RWPE2 (cell line): ENCODE data around the gene MC1R.

Experiments used
- ATAC-seq: fragments of 200-7000 bp; cut with Tn5 transposase; 3 replicates; pipeline ENCODE4 v1.9.1; 2021; ENCODE audit warnings: low read depth
- DNase-seq: peaks from one replicate; pipeline ENCODE4 v3.0.0-alpha.2; 2020; ENCODE audit warnings: low spot score
- H3K27ac ChIP-seq: fragments of 450-650 bp; 2 replicates; pipeline ENCODE4 v1.5.1; 2017; ENCODE audit warnings: mild to moderate bottlenecking; ENCODE audit not compliant: poor library complexity, severe bottlenecking
- H3K27me3 ChIP-seq: fragments of 250-450 bp; sonication (Bioruptor Pico); 2 replicates; pipeline ENCODE4 v1.5.1; 2021; ENCODE audit warnings: mild to moderate bottlenecking, moderate library complexity; ENCODE audit not compliant: insufficient read depth, poor library complexity, severe bottlenecking
- H3K36me3 ChIP-seq: fragments of 250-450 bp; sonication (Bioruptor Pico); 2 replicates; pipeline ENCODE4 v1.5.1; 2020; ENCODE audit warnings: low read depth, mild to moderate bottlenecking, moderate library complexity
- H3K4me1 ChIP-seq: fragments of 250-450 bp; sonication (Bioruptor Pico); 2 replicates; pipeline ENCODE4 v1.5.1; 2021; ENCODE audit warnings: mild to moderate bottlenecking, moderate library complexity; ENCODE audit not compliant: insufficient read depth, poor library complexity, severe bottlenecking
- H3K4me3 ChIP-seq: fragments of 250-450 bp; sonication (Bioruptor Pico); 2 replicates; pipeline ENCODE4 v1.5.1; 2021; ENCODE audit warnings: mild to moderate bottlenecking, moderate library complexity; ENCODE audit not compliant: severe bottlenecking
- H3K9me3 ChIP-seq: fragments of 250-450 bp; sonication (Bioruptor Pico); 2 replicates; pipeline ENCODE4 v1.5.1; 2021; ENCODE audit warnings: mild to moderate bottlenecking, moderate library complexity; ENCODE audit not compliant: severe bottlenecking
- TF ChIP-seq, protein P1 (sequence below): fragments of 450-650 bp; IDR thresholded peaks from one replicate; pipeline ENCODE4 v1.5.1; 2017; ENCODE audit warnings: mild to moderate bottlenecking, moderate library complexity; ENCODE audit not compliant: poor library complexity, severe bottlenecking

Gene MC1R

DNA sequence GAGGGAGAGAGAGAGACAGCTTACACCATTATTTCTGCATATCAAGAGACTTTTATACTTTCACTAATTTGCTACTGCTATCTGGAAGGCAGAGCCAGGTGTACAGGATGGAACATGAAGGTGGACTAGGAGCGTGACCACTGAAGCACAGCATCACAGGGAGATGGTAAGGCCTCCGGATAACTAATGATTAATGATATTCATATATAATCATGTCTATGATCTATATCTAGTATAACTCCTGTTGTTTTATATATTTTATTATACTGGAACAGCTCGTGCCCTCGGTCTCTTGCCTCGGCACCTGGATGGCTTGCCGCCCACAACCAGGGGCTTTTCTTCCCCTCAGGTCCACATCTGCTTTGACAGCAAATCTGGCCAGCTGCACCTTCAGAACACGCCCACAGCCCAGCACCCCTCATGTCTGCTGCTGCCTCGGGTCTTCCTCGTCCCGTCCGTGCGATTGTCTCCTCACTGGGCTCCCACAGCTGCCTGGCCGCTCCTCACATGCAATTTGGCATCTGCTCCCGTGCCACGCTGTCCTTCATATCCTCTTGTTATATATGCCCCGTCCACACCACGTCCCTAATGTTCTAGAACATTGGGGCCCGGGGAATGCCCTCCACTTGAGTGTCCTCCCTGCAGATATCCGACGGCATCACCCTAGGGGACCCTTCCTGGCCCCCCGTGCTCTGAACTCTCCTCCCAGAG is 19.7 kb downstream of the MC1R start:
- no peaks in the 10 kb centered on the region for H3K27me3 ChIP-seq
- DNase-seq = no peak
- no peaks in the 10 kb centered on the region for H3K4me1 ChIP-seq
- peaks cover 8% of the 10 kb centered on the region for H3K36me3 ChIP-seq
- TF ChIP-seq, protein P1, sequence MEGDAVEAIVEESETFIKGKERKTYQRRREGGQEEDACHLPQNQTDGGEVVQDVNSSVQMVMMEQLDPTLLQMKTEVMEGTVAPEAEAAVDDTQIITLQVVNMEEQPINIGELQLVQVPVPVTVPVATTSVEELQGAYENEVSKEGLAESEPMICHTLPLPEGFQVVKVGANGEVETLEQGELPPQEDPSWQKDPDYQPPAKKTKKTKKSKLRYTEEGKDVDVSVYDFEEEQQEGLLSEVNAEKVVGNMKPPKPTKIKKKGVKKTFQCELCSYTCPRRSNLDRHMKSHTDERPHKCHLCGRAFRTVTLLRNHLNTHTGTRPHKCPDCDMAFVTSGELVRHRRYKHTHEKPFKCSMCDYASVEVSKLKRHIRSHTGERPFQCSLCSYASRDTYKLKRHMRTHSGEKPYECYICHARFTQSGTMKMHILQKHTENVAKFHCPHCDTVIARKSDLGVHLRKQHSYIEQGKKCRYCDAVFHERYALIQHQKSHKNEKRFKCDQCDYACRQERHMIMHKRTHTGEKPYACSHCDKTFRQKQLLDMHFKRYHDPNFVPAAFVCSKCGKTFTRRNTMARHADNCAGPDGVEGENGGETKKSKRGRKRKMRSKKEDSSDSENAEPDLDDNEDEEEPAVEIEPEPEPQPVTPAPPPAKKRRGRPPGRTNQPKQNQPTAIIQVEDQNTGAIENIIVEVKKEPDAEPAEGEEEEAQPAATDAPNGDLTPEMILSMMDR = no peak
- H3K4me3 ChIP-seq = no peak overlapping the region
- H3K27ac ChIP-seq = no peak overlapping the region
- ATAC-seq = no peak
- no peaks in the 10 kb centered on the region for H3K9me3 ChIP-seq

DNA sequence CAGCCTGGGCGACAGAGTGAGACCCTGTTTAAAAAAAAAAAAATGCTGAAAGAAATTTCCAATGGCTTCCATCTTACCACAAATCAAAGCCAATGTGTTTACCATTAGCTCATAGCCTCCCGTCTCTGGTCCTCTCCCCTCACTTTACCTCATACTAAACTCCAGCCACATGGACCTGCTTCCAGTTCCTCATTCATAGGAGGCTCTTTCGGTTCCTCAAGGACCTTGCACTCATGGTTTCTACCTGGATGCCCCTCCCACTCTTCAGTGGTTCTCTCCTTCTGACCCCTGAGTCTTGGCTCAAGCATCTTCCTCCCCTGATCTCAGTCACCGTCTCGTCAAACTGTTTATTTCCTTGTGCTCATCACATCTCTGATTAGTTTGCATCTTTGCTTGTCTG is 26.1 kb downstream of the MC1R start:
- no peaks in the 10 kb centered on the region for H3K27me3 ChIP-seq
- H3K4me3 ChIP-seq = no peak overlapping the region
- H3K36me3 ChIP-seq = no peaks in the 10 kb centered on the region
- TF ChIP-seq, protein P1 = no peak
- no peak overlapping the region for H3K27ac ChIP-seq
- H3K4me1 ChIP-seq = no peaks in the 10 kb centered on the region
- ATAC-seq (no peak), DNase-seq (no peak)
- no peaks in the 10 kb centered on the region for H3K9me3 ChIP-seq

GRCh38 chr16:89945654-89946053 is 27.0 kb downstream of the MC1R start:
- H3K9me3 ChIP-seq = no peaks in the 10 kb centered on the region
- TF ChIP-seq, protein P1 = no peak
- H3K4me3 ChIP-seq = no peak overlapping the region
- no peaks in the 10 kb centered on the region for H3K4me1 ChIP-seq
- H3K36me3 ChIP-seq = no peaks in the 10 kb centered on the region
- no peak overlapping the region for H3K27ac ChIP-seq
- H3K27me3 ChIP-seq = no peaks in the 10 kb centered on the region
- ATAC-seq (no peak), DNase-seq (no peak)

DNA sequence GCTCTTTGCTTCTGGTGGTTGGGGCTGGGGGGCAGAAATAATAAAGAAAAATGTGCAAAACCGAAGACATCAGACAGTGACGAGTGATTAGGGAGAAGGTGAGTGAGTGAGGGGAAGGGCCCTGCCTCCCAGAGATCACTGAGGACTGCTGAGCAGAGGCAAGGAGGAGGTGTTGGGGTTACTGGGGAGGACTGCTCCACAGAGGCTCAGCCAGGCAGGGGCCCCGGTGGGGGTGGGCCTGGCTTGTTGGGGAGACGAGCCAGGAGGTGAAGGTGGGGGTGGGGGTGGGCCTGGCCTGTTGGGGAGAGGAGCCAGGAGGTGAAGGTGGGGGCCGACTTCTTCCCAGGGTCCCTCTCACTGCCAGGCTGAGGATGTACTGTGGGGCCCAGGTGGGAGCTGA is 27.9 kb downstream of the MC1R start:
- H3K4me1 ChIP-seq = no peaks in the 10 kb centered on the region
- no peaks in the 10 kb centered on the region for H3K9me3 ChIP-seq
- ATAC-seq (no peak), DNase-seq (no peak)
- TF ChIP-seq, protein P1 = no peak
- no peaks in the 10 kb centered on the region for H3K27me3 ChIP-seq
- H3K36me3 ChIP-seq = no peaks in the 10 kb centered on the region
- no peak overlapping the region for H3K4me3 ChIP-seq
- no peak overlapping the region for H3K27ac ChIP-seq

- DNase-seq (no peak), ATAC-seq (no peak)
- no peaks in the 10 kb centered on the region for H3K9me3 ChIP-seq
- no peaks in the 10 kb centered on the region for H3K36me3 ChIP-seq
- no peaks in the 10 kb centered on the region for H3K4me1 ChIP-seq
- H3K4me3 ChIP-seq = peak overlapping the region; percentile 79
- H3K27ac ChIP-seq = no peak overlapping the region
- no peaks in the 10 kb centered on the region for H3K27me3 ChIP-seq
- TF ChIP-seq, protein P1 = no peak
Measured at GRCh38 chr16:89949121-89949742, 30.6 kb downstream of the MC1R start.
